K562 (cell line): ENCODE measurements around the gene SLC39A6. TPM values are rescaled to one million over a fixed set of nuclear protein-coding genes. Genes with fewer than 3 reads are reported as not detected.
A peak's percentile ranks its signal among the peaks of the same experiment; 100 is the strongest.

Experiments used
- ARID1B ChIP-seq: fragments of 450-650 bp; IDR thresholded peaks from 2 replicates; pipeline ENCODE4 v1.6.1; 2016; ENCODE audit warnings: antibody characterized with exemption, mild to moderate bottlenecking, inconsistent platforms
- BRCA1 ChIP-seq, 2 experiments: fragments of 450-650 bp in 1 of 2; sonication (generic) in 1 of 2; formaldehyde crosslinking in 1 of 2; IDR thresholded peaks; 2 replicates each; pipeline versions ENCODE4 v1.5.0 to v1.6.1; 2017 to 2020; ENCODE audit warnings: mild to moderate bottlenecking in 1 of 2, missing genetic modification reagents in 1 of 2
- BRF1 ChIP-seq: IDR thresholded peaks from 3 replicates; pipeline ENCODE4 v1.6.1; 2011; ENCODE audit warnings: borderline replicate concordance, mild to moderate bottlenecking; ENCODE audit not compliant: insufficient read length; ENCODE audit errors: extremely low read depth
- DNMT1 ChIP-seq: fragments of 450-650 bp; IDR thresholded peaks from 2 replicates; pipeline ENCODE4 v1.6.1; 2016; ENCODE audit warnings: antibody characterized with exemption, mild to moderate bottlenecking
- E2F5 ChIP-seq: sonication (generic); formaldehyde crosslinking; IDR thresholded peaks from 2 replicates; pipeline ENCODE4 v1.8.0; 2022; ENCODE audit warnings: mild to moderate bottlenecking, missing genetic modification reagents
- FUS ChIP-seq: fragments of 200-400 bp; formaldehyde crosslinking; optimal IDR thresholded peaks from 2 replicates; pipeline ENCODE3; 2017; ENCODE audit warnings: low read depth, low read length
- GTF2B ChIP-seq: IDR thresholded peaks from 2 replicates; pipeline ENCODE4 v1.6.1; 2011; ENCODE audit not compliant: insufficient read length; ENCODE audit errors: extremely low read depth
- HDAC8 ChIP-seq: fragments of 450-650 bp; IDR thresholded peaks from 2 replicates; pipeline ENCODE4 v1.6.1; 2016; ENCODE audit warnings: mild to moderate bottlenecking, missing genetic modification characterization, moderate library complexity, missing compliant biosample characterization
- HNRNPLL ChIP-seq: fragments of 200-400 bp; formaldehyde crosslinking; IDR thresholded peaks from 2 replicates; pipeline ENCODE4 v1.6.1; 2017; ENCODE audit warnings: low read length, low read depth, mild to moderate bottlenecking; ENCODE audit not compliant: poor library complexity, severe bottlenecking
- MIER1 ChIP-seq: fragments of 450-650 bp; IDR thresholded peaks from 2 replicates; pipeline ENCODE4 v1.6.1; 2016; ENCODE audit warnings: antibody characterized with exemption, mild to moderate bottlenecking, low read depth
- MYC ChIP-seq, 2 experiments: fragments of 250-450 bp in 1 of 2; sonication (Bioruptor Pico) in 1 of 2; IDR thresholded peaks; 2 replicates each; pipeline versions ENCODE4 v1.5.1 to v1.6.1; 2012 to 2021; ENCODE audit warnings: low read depth in 2 of 2, borderline replicate concordance in 1 of 2, improper control_type of control experiment in 1 of 2, low read length in 1 of 2, mild to moderate bottlenecking in 1 of 2, moderate library complexity in 1 of 2
- NRF1 ChIP-seq, 2 experiments: fragments of 450-650 bp; IDR thresholded peaks in 1 of 2; conservative IDR thresholded peaks in 1 of 2; 2 replicates each; pipeline ENCODE4 v1.6.1; 2014; ENCODE audit warnings: mild to moderate bottlenecking in 2 of 2
- POLR3G ChIP-seq: IDR thresholded peaks from 2 replicates; pipeline ENCODE4 v1.6.1; 2011; ENCODE audit not compliant: insufficient read length, insufficient replicate concordance; ENCODE audit errors: extremely low read depth
- STAT5B ChIP-seq: fragments of 250-450 bp; sonication (Bioruptor Pico); IDR thresholded peaks from 2 replicates; pipeline ENCODE4 v1.8.0; 2021; ENCODE audit warnings: mild to moderate bottlenecking, inconsistent platforms
- TCF7 ChIP-seq: sonication (generic); IDR thresholded peaks from 2 replicates; pipeline ENCODE4 v1.6.1; 2016; ENCODE audit warnings: antibody characterized with exemption, borderline replicate concordance
- TRIM25 ChIP-seq: fragments of 450-650 bp; IDR thresholded peaks from 2 replicates; pipeline ENCODE4 v1.7.0; 2016; ENCODE audit warnings: borderline replicate concordance
- U2AF2 ChIP-seq: fragments of 200-400 bp; formaldehyde crosslinking; optimal IDR thresholded peaks from 2 replicates; pipeline ENCODE3; 2017; ENCODE audit warnings: low read depth, mild to moderate bottlenecking, low read length
- USF2 ChIP-seq: sonication (generic); formaldehyde crosslinking; IDR thresholded peaks from 2 replicates; pipeline ENCODE4 v1.5.0; 2020; ENCODE audit warnings: missing genetic modification reagents
- ZC3H8 ChIP-seq: fragments of 450-650 bp; IDR thresholded peaks from 2 replicates; pipeline ENCODE4 v1.6.1; 2017
- ZNF121 ChIP-seq: sonication (generic); formaldehyde crosslinking; conservative IDR thresholded peaks from 2 replicates; pipeline ENCODE4 v1.8.0; 2022; ENCODE audit warnings: missing genetic modification reagents
- ZNF124 ChIP-seq: sonication (generic); formaldehyde crosslinking; IDR thresholded peaks from 2 replicates; pipeline ENCODE4 v1.8.1; 2022; ENCODE audit warnings: missing genetic modification reagents
- ZNF76 ChIP-seq: fragments of 250-450 bp; sonication (Bioruptor Pico); IDR thresholded peaks from 2 replicates; pipeline ENCODE4 v1.4.0; 2020; ENCODE audit warnings: mild to moderate bottlenecking, moderate library complexity, borderline replicate concordance
- polyA plus RNA-seq, 8 experiments: library from polyadenylated mRNA; depleted of rRNA in 4 of 8; stranded (reverse) in 5 of 8; unstranded in 3 of 8; fragments of >200 nt; fragmentation: Nextera tagmentation in 2 of 8; fragmentation: Illumina TruSeq in 1 of 8; extraction: Ambion mirVana in 2 of 8; extraction: Trizol in 1 of 8; gene quantifications; 2 replicates each; pipeline versions ENCODE4 v1.2.1 to v1.2.3, GENCODE V29; 2011 to 2014; ENCODE audit warnings: inconsistent platforms in 1 of 8, missing spikeins in 1 of 8
- total RNA-seq, 7 experiments: library from RNA; depleted of rRNA in 6 of 7; stranded (reverse); fragments of >200 nt in 6 of 7; fragmentation: Illumina TruSeq in 2 of 7; extraction: Trizol in 2 of 7; gene quantifications; 2 replicates each; pipeline versions ENCODE4 v1.2.1 to v1.2.3, GENCODE V29; 2011 to 2021; ENCODE audit warnings: low replicate concordance in 1 of 7

The SLC39A6 gene
- total and polyA plus RNA-seq, 9 of the 15 experiments (the other 6 are each of a cell fraction or from before 2014, with no cell fraction given): 5.6 to 23.8 (median 17.4) TPM

GRCh38 chr18:36129300-36130038, at the start of gene SLC39A6, which contains the start of gene ELP2 (continued):
- TF ChIP-seq MYC (IDR thresholded peaks at IDR 0.05; ENCODE audit: low read depth, low read length) (peak; percentile 90), MYC (CRISPR knock-in tag; IDR thresholded peaks at IDR 0.05; ENCODE audit: borderline replicate concordance, low read depth) (peak; percentile 72; the same call in 1 of the 2 replicates), DNMT1 (no peak), U2AF2 (no peak), STAT5B (no peak), TCF7 (0 out of 2 replicates have a peak, but pooled peaks have one; percentile 37), ZNF121 (CRISPR knock-in tag) (no peak), TRIM25 (no peak), MIER1 (0 out of 2 replicates have a peak, but pooled peaks have one; percentile 23), POLR3G (no peak), USF2 (CRISPR knock-in tag) (no peak), BRF1 (no peak), BRCA1 (IDR thresholded peaks at IDR 0.05) (no peak), BRCA1 (CRISPR knock-in tag; IDR thresholded peaks at IDR 0.05) (no peak), ZNF124 (CRISPR knock-in tag) (no peak), NRF1 (conservative IDR thresholded peaks at IDR 0.05 in 1 of 2, IDR thresholded peaks at IDR 0.05 in 1 of 2) (peak; percentile 96 to 97), FUS (peak; percentile 61), HNRNPLL (peak; percentile 84), ZNF76 (CRISPR knock-in tag) (peak; percentile 69), E2F5 (CRISPR knock-in tag) (no peak), ARID1B (peak; percentile 44; the same call in 1 of the 2 replicates), ZC3H8 (no peak), HDAC8 (tag) (0 out of 2 replicates have a peak, but pooled peaks have one; percentile 66), GTF2B (no peak)
